Large intestine (tissue), 3 donors: ENCODE data around the gene PLEKHH3. TPM values are rescaled to one million over a fixed set of nuclear protein-coding genes. Genes with fewer than 3 reads are reported as not detected.

Experiments used
- DNase-seq, 2 donors: peaks; one replicate each; pipeline versions ENCODE4 v3.0.0 to v3.0.0-alpha.2; 2013
- H3K27ac ChIP-seq: one replicate; pipeline ENCODE4 v1.5.1; 2013; ENCODE audit warnings: low read length
- H3K27me3 ChIP-seq: 2 replicates; pipeline ENCODE4 v1.6.1; 2013; ENCODE audit warnings: low read length; ENCODE audit not compliant: control insufficient read depth, insufficient read depth
- H3K36me3 ChIP-seq: 2 replicates; pipeline ENCODE4 v1.6.1; 2013; ENCODE audit warnings: low read length; ENCODE audit not compliant: control insufficient read depth, insufficient read depth
- H3K4me1 ChIP-seq: one replicate; pipeline ENCODE4 v1.6.1; 2013; ENCODE audit warnings: low read length; ENCODE audit not compliant: control insufficient read depth, insufficient read depth
- H3K4me3 ChIP-seq: one replicate; pipeline ENCODE4 v1.5.1; 2013; ENCODE audit warnings: low read length
- H3K9me3 ChIP-seq: one replicate; pipeline ENCODE4 v1.6.1; 2013; ENCODE audit warnings: mild to moderate bottlenecking, low read depth, low read length, moderate library complexity; ENCODE audit not compliant: control insufficient read depth
- WGBS: methylation state at CpG from one replicate; pipeline ENCODE4 v1.1.5; 2013; ENCODE audit warnings: low lambda C conversion rate; ENCODE audit not compliant: insufficient coverage; 5-methylcytosine and 5-hydroxymethylcytosine counted together
- polyA plus RNA-seq: library from polyadenylated mRNA; unstranded; fragments of 120-200 nt; gene quantifications from one replicate; pipeline ENCODE4 v1.2.1, GENCODE V29; 2013

PLEKHH3 gene
- polyA plus RNA-seq, 1 donor = 9.2 TPM

DNA sequence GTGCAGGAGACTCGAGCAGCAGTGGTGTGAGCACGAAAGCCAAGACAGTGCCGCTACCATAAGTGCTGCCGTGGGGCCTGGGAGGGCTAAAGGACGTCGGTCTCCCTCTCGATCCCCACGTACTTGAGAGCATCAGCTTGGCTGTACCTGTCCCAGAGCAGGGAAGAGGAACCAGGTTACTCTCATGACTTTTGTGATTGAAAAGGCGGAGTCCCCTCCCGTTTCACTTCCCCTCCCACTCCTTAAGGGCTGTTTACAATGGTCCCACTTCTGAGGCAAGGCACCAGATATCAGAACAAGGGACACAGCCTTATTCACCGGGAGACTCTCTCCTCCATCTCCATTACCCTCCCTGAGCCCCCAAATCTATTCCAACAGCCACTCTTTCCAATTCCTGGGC is 25.7 kb upstream of the PLEKHH3 start:
- no peak overlapping the region for H3K27ac ChIP-seq
- no peak for DNase-seq
- H3K27me3 ChIP-seq = no peaks in the 10 kb centered on the region
- no peaks in the 10 kb centered on the region for H3K9me3 ChIP-seq
- peaks cover 83% of the 10 kb centered on the region for H3K36me3 ChIP-seq
- no CpG with 5 or more reads among the region's 11 CpGs for WGBS
- H3K4me1 ChIP-seq = no peaks in the 10 kb centered on the region
- H3K4me3 ChIP-seq = no peak overlapping the region

- DNase-seq = no peak
- no peaks in the 10 kb centered on the region for H3K9me3 ChIP-seq
- H3K27me3 ChIP-seq = no peaks in the 10 kb centered on the region
- H3K27ac ChIP-seq = no peak overlapping the region
- peaks cover 70% of the 10 kb centered on the region for H3K36me3 ChIP-seq
- 67% methylated on average over 1 of the region's 10 CpGs for WGBS
- no peak overlapping the region for H3K4me3 ChIP-seq
- H3K4me1 ChIP-seq = no peaks in the 10 kb centered on the region
These were observed 23.9 kb upstream of the PLEKHH3 start for GRCh38 chr17:42700586-42701289.

DNA sequence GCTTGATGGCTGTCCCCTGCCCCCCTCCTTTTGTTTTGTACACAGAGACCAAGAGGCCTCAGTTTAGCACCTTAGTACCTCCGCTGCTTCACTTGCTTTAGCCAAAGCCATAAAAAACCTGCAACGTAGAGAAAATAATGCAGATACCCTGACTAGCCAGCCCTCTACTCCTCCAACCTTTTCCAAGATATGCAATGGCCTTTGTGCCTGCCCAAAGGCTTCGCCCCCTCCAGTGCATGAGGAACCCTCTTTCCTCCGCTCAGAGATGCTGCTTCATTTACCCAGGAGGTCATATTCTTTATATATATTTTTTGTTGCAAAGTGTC is 22.6 kb upstream of the PLEKHH3 start:
- Histone ChIP-seq H3K36me3 (peaks cover 64% of the 10 kb centered on the region), H3K9me3 (no peaks in the 10 kb centered on the region), H3K4me1 (no peaks in the 10 kb centered on the region), H3K4me3 (no peak overlapping the region), H3K27me3 (no peaks in the 10 kb centered on the region), H3K27ac (no peak overlapping the region)
- DNase-seq = no peak
- no CpG with 5 or more reads among the region's 4 CpGs for whole genome bisulfite sequencing

- H3K27ac ChIP-seq = no peak overlapping the region
- H3K4me1 ChIP-seq = no peaks in the 10 kb centered on the region
- H3K4me3 ChIP-seq = no peak overlapping the region
- no peaks in the 10 kb centered on the region for H3K27me3 ChIP-seq
- no peaks in the 10 kb centered on the region for H3K9me3 ChIP-seq
- H3K36me3 ChIP-seq = peaks cover 59% of the 10 kb centered on the region
- WGBS = no CpG with 5 or more reads among the region's 2 CpGs
- DNase-seq = no peak
These were observed 22.1 kb upstream of the PLEKHH3 start for GRCh38 chr17:42698736-42699414.

- no peaks in the 10 kb centered on the region for H3K4me1 ChIP-seq
- H3K4me3 ChIP-seq = no peak overlapping the region
- WGBS = no CpG with 5 or more reads among the region's 19 CpGs
- no peak overlapping the region for H3K27ac ChIP-seq
- H3K9me3 ChIP-seq = no peaks in the 10 kb centered on the region
- no peak for DNase-seq
- peaks cover 50% of the 10 kb centered on the region for H3K36me3 ChIP-seq
- no peaks in the 10 kb centered on the region for H3K27me3 ChIP-seq
These were observed 20.5 kb upstream of the PLEKHH3 start for GRCh38 chr17:42697108-42697811.

- WGBS = no CpG with 5 or more reads among the region's 20 CpGs
- H3K36me3 ChIP-seq = peaks cover 32% of the 10 kb centered on the region
- DNase-seq = no peak
- no peaks in the 10 kb centered on the region for H3K27me3 ChIP-seq
- H3K4me3 ChIP-seq = no peak overlapping the region
- no peaks in the 10 kb centered on the region for H3K4me1 ChIP-seq
- H3K9me3 ChIP-seq = no peaks in the 10 kb centered on the region
- no peak overlapping the region for H3K27ac ChIP-seq
These were observed 18.7 kb upstream of the PLEKHH3 start for GRCh38 chr17:42695500-42695899.

DNA sequence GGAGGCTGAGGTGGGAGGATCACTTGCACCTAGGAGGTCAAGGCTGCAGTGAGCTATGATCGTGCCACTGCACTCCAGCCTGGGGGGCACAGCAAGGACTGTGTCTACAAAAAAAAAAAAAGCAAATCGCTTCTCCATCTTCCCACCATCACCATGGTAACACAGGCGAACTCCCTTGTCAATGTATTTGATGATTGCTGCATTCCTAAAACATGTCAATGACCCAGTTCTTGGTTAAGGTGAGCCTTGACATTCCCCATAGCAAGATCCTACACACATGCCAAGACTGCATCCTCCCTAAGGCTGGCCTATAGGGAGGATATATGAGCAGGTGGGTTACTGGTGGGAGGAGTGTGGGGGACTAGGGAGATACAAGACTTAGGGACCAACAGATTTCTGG is 17.7 kb upstream of the PLEKHH3 start:
- Histone ChIP-seq H3K4me3 (no peak overlapping the region), H3K27me3 (no peaks in the 10 kb centered on the region), H3K36me3 (peaks cover 25% of the 10 kb centered on the region), H3K27ac (no peak overlapping the region), H3K4me1 (no peaks in the 10 kb centered on the region), H3K9me3 (no peaks in the 10 kb centered on the region)
- no peak for DNase-seq
- no CpG with 5 or more reads among the region's 3 CpGs for WGBS

DNA sequence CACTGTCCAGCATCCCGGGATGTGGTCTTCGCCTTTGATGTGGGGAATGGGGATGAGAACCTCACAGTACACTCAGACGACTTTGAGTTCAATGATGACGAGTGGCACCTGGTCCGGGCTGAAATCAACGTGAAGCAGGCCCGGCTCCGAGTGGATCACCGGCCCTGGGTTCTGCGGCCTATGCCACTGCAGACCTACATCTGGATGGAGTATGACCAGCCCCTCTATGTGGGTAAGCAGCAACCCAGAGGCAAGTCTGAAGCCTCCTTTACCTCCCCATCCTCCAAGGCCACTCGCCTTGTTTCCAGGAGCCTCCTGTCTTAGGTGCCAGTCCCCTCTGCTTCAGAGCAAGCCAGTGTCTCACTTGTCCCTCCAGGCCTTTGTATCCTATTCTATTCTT is 15.7 kb upstream of the PLEKHH3 start:
- Histone ChIP-seq H3K4me3 (no peak overlapping the region), H3K27ac (no peak overlapping the region), H3K9me3 (no peaks in the 10 kb centered on the region), H3K36me3 (peaks cover 15% of the 10 kb centered on the region), H3K27me3 (peaks cover 20% of the 10 kb centered on the region), H3K4me1 (peaks cover 5% of the 10 kb centered on the region)
- DNase-seq = no peak
- no CpG with 5 or more reads among the region's 11 CpGs for WGBS

DNA sequence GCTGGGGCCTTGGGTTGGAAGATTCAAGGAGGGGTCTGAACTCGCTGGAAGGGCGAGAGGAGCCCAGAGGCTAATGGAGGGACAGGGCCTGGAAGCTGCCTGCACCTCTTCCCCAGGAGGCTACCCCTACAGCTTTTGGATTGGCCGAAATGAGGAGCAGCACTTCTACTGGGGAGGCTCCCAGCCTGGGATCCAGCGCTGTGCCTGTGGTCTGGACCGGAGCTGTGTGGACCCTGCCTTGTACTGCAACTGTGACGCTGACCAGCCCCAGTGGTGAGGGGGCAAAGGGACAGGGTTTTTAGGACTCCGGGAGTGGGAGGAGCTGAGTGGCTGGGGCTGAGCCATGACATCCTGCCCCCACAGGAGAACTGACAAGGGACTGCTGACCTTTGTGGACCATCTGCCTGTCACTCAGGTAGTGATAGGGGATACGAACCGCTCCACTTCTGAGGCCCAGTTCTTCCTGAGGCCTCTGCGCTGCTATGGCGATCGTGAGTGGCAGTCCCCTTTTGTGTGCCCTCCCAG is 14.3 kb upstream of the PLEKHH3 start:
- no CpG with 5 or more reads among the region's 12 CpGs for WGBS
- peaks cover 11% of the 10 kb centered on the region for H3K36me3 ChIP-seq
- H3K9me3 ChIP-seq = no peaks in the 10 kb centered on the region
- peaks cover 34% of the 10 kb centered on the region for H3K27me3 ChIP-seq
- no peak for DNase-seq
- H3K4me1 ChIP-seq = peaks cover 16% of the 10 kb centered on the region
- H3K27ac ChIP-seq = no peak overlapping the region
- no peak overlapping the region for H3K4me3 ChIP-seq

DNA sequence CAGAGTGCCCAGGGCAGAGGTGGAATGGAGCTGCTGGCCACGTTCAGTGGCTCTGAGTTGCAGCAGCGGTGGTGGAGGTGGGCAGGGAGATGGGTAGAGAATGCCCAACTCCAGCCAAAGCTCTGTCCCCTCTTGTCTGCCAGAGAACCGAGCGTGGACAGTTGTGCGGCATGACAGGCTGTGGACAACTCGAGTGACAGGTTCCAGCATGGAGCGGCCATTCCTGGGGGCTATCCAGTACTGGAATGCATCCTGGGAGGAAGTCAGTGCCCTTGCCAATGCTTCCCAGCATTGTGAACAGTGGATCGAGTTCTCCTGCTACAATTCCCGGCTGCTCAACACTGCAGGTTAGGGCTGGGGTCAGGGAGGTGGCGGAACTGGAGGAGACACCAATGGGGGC is 13.8 kb upstream of the PLEKHH3 start:
- Histone ChIP-seq H3K36me3 (peaks cover 11% of the 10 kb centered on the region), H3K27ac (no peak overlapping the region), H3K27me3 (peaks cover 39% of the 10 kb centered on the region), H3K9me3 (no peaks in the 10 kb centered on the region), H3K4me1 (peaks cover 16% of the 10 kb centered on the region), H3K4me3 (no peak overlapping the region)
- no CpG with 5 or more reads among the region's 10 CpGs for WGBS
- DNase-seq = no peak
